ENCODE data around the gene MEGF6. TPM values are rescaled to one million over a fixed set of nuclear protein-coding genes. Genes with fewer than 3 reads are reported as not detected.

Gene MEGF6
- total RNA-seq, 2 experiments from 2014 or later = 57.5 to 62.2 TPM

GRCh38 chr1:3555131-3555920 is 56.0 kb downstream of the MEGF6 start:
- H3K36me3 Mint-ChIP-seq (ENCODE audit: low read depth) = no peaks in the 10 kb centered on the region
- no peak overlapping the region for H3K4me3 ChIP-seq (ENCODE audit: low read length)
- H3K27me3 Mint-ChIP-seq = no peaks in the 10 kb centered on the region
- ChIA-PET CTCF (interaction anchor here (1.9 kb wide), 1 partner anchor 10 kb away, joined by 5 read pairs; no protein-coding TSS in a partner anchor), POLR2A (no interaction called here)
- H3K36me3 ChIP-seq (ENCODE audit: insufficient read depth, low read length) = no peaks in the 10 kb centered on the region
- no peaks in the 10 kb centered on the region for H3K4me1 Mint-ChIP-seq (ENCODE audit: low read depth)
- H3K4me1 ChIP-seq (ENCODE audit: insufficient read depth, low read length) = no peaks in the 10 kb centered on the region
- H3K27ac Mint-ChIP-seq = no peak overlapping the region
- DNase-seq (no peak), ATAC-seq (ENCODE audit: poor library complexity) (no peak)
- H3K4me3 Mint-ChIP-seq = no peak overlapping the region
- intact Hi-C loops (cut with DNase I, micrococcal nuclease) = no loop called here
- no peak for TF ChIP-seq CTCF (IDR thresholded peaks at IDR 0.05)
- H3K9me3 ChIP-seq (ENCODE audit: control insufficient read depth in 1 of 2, insufficient read depth in 1 of 2, low read length in 2 of 2) = peaks cover 0 to 8% of the 10 kb centered on the region in 2 experiments
- H3K9me3 Mint-ChIP-seq = no peaks in the 10 kb centered on the region
- no peaks in the 10 kb centered on the region for H3K27me3 ChIP-seq (ENCODE audit: control insufficient read depth in 1 of 2, insufficient read depth in 2 of 2, low read length in 2 of 2)
- H3K27ac ChIP-seq (ENCODE audit: low read depth in 1 of 2, low read length in 2 of 2) = no peak overlapping the region

- H3K27ac ChIP-seq (ENCODE audit: low read depth in 1 of 2, low read length in 2 of 2) = no peak overlapping the region
- peaks cover 0 to 5% of the 10 kb centered on the region in 2 experiments for H3K9me3 ChIP-seq (ENCODE audit: control insufficient read depth in 1 of 2, insufficient read depth in 1 of 2, low read length in 2 of 2)
- Mint-ChIP-seq H3K27me3 (no peaks in the 10 kb centered on the region), H3K9me3 (no peaks in the 10 kb centered on the region), H3K4me3 (no peak overlapping the region), H3K36me3 (ENCODE audit: low read depth) (no peaks in the 10 kb centered on the region), H3K27ac (no peak overlapping the region), H3K4me1 (ENCODE audit: low read depth) (no peaks in the 10 kb centered on the region)
- ATAC-seq (ENCODE audit: poor library complexity) (no peak), DNase-seq (no peak)
- H3K27me3 ChIP-seq (ENCODE audit: control insufficient read depth in 1 of 2, insufficient read depth in 2 of 2, low read length in 2 of 2) = no peaks in the 10 kb centered on the region
- H3K4me1 ChIP-seq (ENCODE audit: insufficient read depth, low read length) = no peaks in the 10 kb centered on the region
- POLR2A ChIA-PET = no interaction called here
- CTCF ChIA-PET = no interaction called here
- no peak overlapping the region for H3K4me3 ChIP-seq (ENCODE audit: low read length)
- intact Hi-C loops (cut with DNase I, micrococcal nuclease) = loop anchor here in 1 of 2 experiments (5.0 kb wide), 1 partner anchor 33 kb away; no protein-coding TSS in a partner anchor
- no peaks in the 10 kb centered on the region for H3K36me3 ChIP-seq (ENCODE audit: insufficient read depth, low read length)
- no peak for TF ChIP-seq CTCF (IDR thresholded peaks at IDR 0.05)
Observed at GRCh38 chr1:3553940-3554223, 57.4 kb downstream of the MEGF6 start.

- Mint-ChIP-seq H3K36me3 (ENCODE audit: low read depth) (no peaks in the 10 kb centered on the region), H3K9me3 (no peaks in the 10 kb centered on the region)
- CTCF ChIA-PET = no interaction called here
Observed at GRCh38 chr1:3553166-3553939, 58.0 kb downstream of the MEGF6 start.

More at GRCh38 chr1:3553166-3553939, 58.0 kb downstream of the MEGF6 start:
- intact Hi-C loops (cut with DNase I, micrococcal nuclease) = loop anchor here in 1 of 2 experiments (5.0 kb wide), 1 partner anchor 34 kb away; no protein-coding TSS in a partner anchor
- ATAC-seq (ENCODE audit: poor library complexity) = no peak
- Histone ChIP-seq H3K4me1 (ENCODE audit: insufficient read depth, low read length) (no peaks in the 10 kb centered on the region), H3K27ac (ENCODE audit: low read depth in 1 of 2, low read length in 2 of 2) (no peak overlapping the region), H3K36me3 (ENCODE audit: insufficient read depth, low read length) (no peaks in the 10 kb centered on the region), H3K9me3 (ENCODE audit: control insufficient read depth in 1 of 2, insufficient read depth in 1 of 2, low read length in 2 of 2) (peaks cover 0 to 4% of the 10 kb centered on the region in 2 experiments), H3K27me3 (ENCODE audit: control insufficient read depth in 1 of 2, insufficient read depth in 2 of 2, low read length in 2 of 2) (no peaks in the 10 kb centered on the region), H3K4me3 (ENCODE audit: low read length) (no peak overlapping the region)
- Mint-ChIP-seq H3K27me3 (no peaks in the 10 kb centered on the region), H3K4me3 (no peak overlapping the region), H3K4me1 (ENCODE audit: low read depth) (no peaks in the 10 kb centered on the region), H3K27ac (no peak overlapping the region)
- DNase-seq = no peak
- POLR2A ChIA-PET = no interaction called here
- no peak for TF ChIP-seq CTCF (IDR thresholded peaks at IDR 0.05)

Data from CD4-positive, alpha-beta T cell (primary cell).